Neural crest cell (in vitro differentiated cells): Measurements from ENCODE around the gene RABGAP1L. TPM values are rescaled to one million over a fixed set of nuclear protein-coding genes. Genes with fewer than 3 reads are reported as not detected.
"Not testable (repeated sequence)": the region's sequence is repeated elsewhere in the genome, so short reads cannot be mapped to it uniquely, and the experiment has no call there.

Source experiments
- DNase-seq: peaks from one replicate; pipeline ENCODE4 v3.0.0; 2021; ENCODE audit warnings: low read depth, mixed read lengths, low spot score
- H3K27ac Mint-ChIP-seq: one replicate; pipeline ENCODE4 v1.8.0; 2021; ENCODE audit warnings: mild to moderate bottlenecking, mixed read lengths; ENCODE audit not compliant: unreplicated experiment
- H3K27me3 Mint-ChIP-seq: 2 replicates; pipeline ENCODE4 v1.8.0; 2021; ENCODE audit warnings: low read depth, mild to moderate bottlenecking, mixed read lengths
- H3K36me3 Mint-ChIP-seq: 2 replicates; pipeline ENCODE4 v1.8.0; 2021; ENCODE audit warnings: low read depth, mild to moderate bottlenecking, mixed read lengths
- H3K4me1 Mint-ChIP-seq: 2 replicates; pipeline ENCODE4 v1.8.0; 2021; ENCODE audit warnings: mixed read lengths
- H3K4me3 Mint-ChIP-seq: one replicate; pipeline ENCODE4 v1.8.0; 2021; ENCODE audit warnings: mild to moderate bottlenecking, mixed read lengths
- H3K9me3 Mint-ChIP-seq: 2 replicates; pipeline ENCODE4 v1.8.0; 2021; ENCODE audit warnings: mixed read lengths
- CTCF ChIP-seq: fragments of 200-600 bp; sonication (generic); conservative IDR thresholded peaks from 2 replicates; pipeline ENCODE4 v1.5.0; 2021; ENCODE audit warnings: antibody characterized with exemption, mild to moderate bottlenecking
- total RNA-seq: library from RNA; stranded (reverse); gene quantifications from 2 replicates; pipeline ENCODE4 v1.2.1, GENCODE V29; 2021

The RABGAP1L gene
- total RNA-seq, 1 donor from 2014 or later, result 25.6 TPM

GRCh38 chr1:174116042-174116441, 43.3 kb upstream of the RABGAP1L start:
- Mint-ChIP-seq H3K27ac (no peak overlapping the region), H3K4me1 (peaks cover 14% of the 10 kb centered on the region), H3K36me3 (no peaks in the 10 kb centered on the region), H3K4me3 (no peak overlapping the region), H3K9me3 (no peaks in the 10 kb centered on the region), H3K27me3 (no peaks in the 10 kb centered on the region)
- no peak for TF ChIP-seq CTCF
- no peak for DNase-seq

GRCh38 chr1:174118751-174119150, 40.6 kb upstream of the RABGAP1L start:
- DNase-seq, result no peak
- Mint-ChIP-seq H3K4me3 (no peak overlapping the region), H3K9me3 (peaks cover 3% of the 10 kb centered on the region), H3K27ac (no peak overlapping the region), H3K27me3 (no peaks in the 10 kb centered on the region), H3K36me3 (no peaks in the 10 kb centered on the region), H3K4me1 (peaks cover 5% of the 10 kb centered on the region)
- no peak for TF ChIP-seq CTCF

- not testable (repeated sequence) for H3K36me3 Mint-ChIP-seq, H3K27ac Mint-ChIP-seq, H3K27me3 Mint-ChIP-seq, H3K9me3 Mint-ChIP-seq, DNase-seq, H3K4me1 Mint-ChIP-seq, H3K4me3 Mint-ChIP-seq
Observed at GRCh38 chr1:174122318-174122717, 37.0 kb upstream of the RABGAP1L start.

- TF ChIP-seq CTCF, result no peak
- Mint-ChIP-seq H3K36me3 (peaks cover 3% of the 10 kb centered on the region), H3K9me3 (peaks cover 3% of the 10 kb centered on the region), H3K4me3 (no peak overlapping the region), H3K27ac (no peak overlapping the region), H3K27me3 (no peaks in the 10 kb centered on the region), H3K4me1 (no peaks in the 10 kb centered on the region)
- DNase-seq, result no peak
Observed at GRCh38 chr1:174123843-174124242, 35.5 kb upstream of the RABGAP1L start.

- H3K4me1 Mint-ChIP-seq, H3K4me3 Mint-ChIP-seq, DNase-seq, H3K36me3 Mint-ChIP-seq, H3K27ac Mint-ChIP-seq, H3K27me3 Mint-ChIP-seq, H3K9me3 Mint-ChIP-seq: not testable (repeated sequence)
Observed at GRCh38 chr1:174127176-174127575, 32.1 kb upstream of the RABGAP1L start.

- Mint-ChIP-seq H3K27ac (peak overlapping the region; percentile 47), H3K27me3 (no peaks in the 10 kb centered on the region), H3K4me1 (peaks cover 8% of the 10 kb centered on the region), H3K36me3 (no peaks in the 10 kb centered on the region), H3K9me3 (peaks cover 2% of the 10 kb centered on the region), H3K4me3 (no peak overlapping the region)
- TF ChIP-seq CTCF, result no peak
- no peak for DNase-seq
Observed at GRCh38 chr1:174131032-174131638, 28.2 kb upstream of the RABGAP1L start.
